PC-3 (cell line): ENCODE measurements around the gene ASTN2. TPM values are rescaled to one million over a fixed set of nuclear protein-coding genes. Genes with fewer than 3 reads are reported as not detected.

Experiments used
- ATAC-seq: fragments of 200-7000 bp; cut with Tn5 transposase; 2 replicates; pipeline ENCODE4 v1.9.1; 2020; ENCODE audit warnings: mild to moderate bottlenecking, moderate library complexity
- BruUV-seq: library from RNA; stranded (reverse); fragments of 400-500 nt; replicated peaks from 2 replicates; lab custom pipeline; 2021; lab: Mats Ljungman, UMichigan
- CTCF ChIA-PET: fragments of 300-600 bp; sonication (Branson Sonifier 250); formaldehyde crosslinking; loops from one replicate; lab custom pipeline; 2022; ENCODE audit warnings: antibody characterized with exemption; lab: Charles Lee
- POLR2A ChIA-PET: fragments of 300-600 bp; sonication (Branson Sonifier 250); formaldehyde crosslinking; loops from one replicate; lab custom pipeline; 2022; ENCODE audit warnings: antibody characterized with exemption; ENCODE audit not compliant: unreplicated experiment; lab: Charles Lee
- DNase-seq: peaks from one replicate; pipeline ENCODE4 v3.0.0-alpha.2; 2015
- H2AFZ ChIP-seq: fragments of 300-600 bp; sonication (generic); 2 replicates; pipeline ENCODE4 v1.6.0; 2016; ENCODE audit warnings: antibody characterized with exemption, low read length
- H3F3A ChIP-seq: fragments of 300-600 bp; sonication (generic); one replicate; pipeline ENCODE4 v1.6.0; 2017; ENCODE audit warnings: antibody characterized with exemption, low read length, control low read depth, mild to moderate bottlenecking; ENCODE audit not compliant: unreplicated experiment
- H3K27ac ChIP-seq: fragments of 300-600 bp; sonication (generic); 2 replicates; pipeline ENCODE4 v1.5.1; 2016; ENCODE audit warnings: mild to moderate bottlenecking, low read length
- H3K27me3 ChIP-seq: fragments of 300-600 bp; sonication (generic); 2 replicates; pipeline ENCODE4 v1.6.1; 2016; ENCODE audit warnings: low read length, mixed read lengths
- H3K36me3 ChIP-seq: fragments of 300-600 bp; sonication (generic); 2 replicates; pipeline ENCODE4 v1.6.1; 2016; ENCODE audit warnings: low read depth, mixed run types, low read length, mixed read lengths
- H3K4me1 ChIP-seq: fragments of 300-600 bp; sonication (generic); 2 replicates; pipeline ENCODE4 v1.5.1; 2016; ENCODE audit warnings: low read length; ENCODE audit not compliant: insufficient read depth
- H3K4me2 ChIP-seq: fragments of 300-600 bp; sonication (generic); 2 replicates; pipeline ENCODE4 v1.6.0; 2016; ENCODE audit warnings: low read length
- H3K4me3 ChIP-seq: fragments of 300-600 bp; sonication (generic); 2 replicates; pipeline ENCODE4 v1.5.1; 2016; ENCODE audit warnings: mild to moderate bottlenecking, low read length, mixed read lengths
- H3K79me2 ChIP-seq: fragments of 300-600 bp; sonication (generic); 2 replicates; pipeline ENCODE4 v1.6.1; 2017; ENCODE audit warnings: low read length, mixed read lengths
- H3K9ac ChIP-seq: fragments of 300-600 bp; sonication (generic); 2 replicates; pipeline ENCODE4 v1.6.0; 2016; ENCODE audit warnings: mild to moderate bottlenecking, low read length
- H3K9me2 ChIP-seq: fragments of 300-600 bp; sonication (generic); replicated peaks from 2 replicates; pipeline ENCODE4 v1.6.1; 2016; ENCODE audit warnings: mixed run types, low read length, mixed read lengths
- H3K9me3 ChIP-seq: fragments of 300-600 bp; sonication (generic); 2 replicates; pipeline ENCODE4 v1.6.1; 2016; ENCODE audit warnings: low read length, mixed read lengths
- H4K20me1 ChIP-seq: fragments of 300-600 bp; sonication (generic); 2 replicates; pipeline ENCODE4 v1.6.1; 2016; ENCODE audit warnings: low read length, mixed read lengths
- CTCF ChIP-seq: fragments of 300-600 bp; sonication (generic); conservative IDR thresholded peaks from 2 replicates; pipeline ENCODE4 v1.5.1; 2017; ENCODE audit warnings: antibody characterized with exemption, low read depth, mild to moderate bottlenecking, low read length
- EZH2 ChIP-seq: fragments of 300-600 bp; sonication (generic); IDR thresholded peaks from one replicate; pipeline ENCODE4 v1.6.1; 2017; ENCODE audit warnings: antibody characterized with exemption, mild to moderate bottlenecking, low read length; ENCODE audit not compliant: unreplicated experiment
- EZH2phosphoT487 ChIP-seq: fragments of 300-600 bp; sonication (generic); IDR thresholded peaks from 2 replicates; pipeline ENCODE4 v1.6.1; 2018; ENCODE audit warnings: mild to moderate bottlenecking, antibody characterized with exemption, low read length, borderline replicate concordance
- intact Hi-C: fragments of 100-400 bp; cut with micrococcal nuclease; formaldehyde crosslinking; loops from 2 replicates; pipeline ENCODE4 v1.9.0; 2023
- total RNA-seq: library from RNA; depleted of rRNA; stranded (reverse); fragments of >200 nt; gene quantifications from 2 replicates; pipeline ENCODE4 v1.2.3, GENCODE V29; 2014

ASTN2 gene
- total RNA-seq, 1 experiment from 2014 or later: 3.5 TPM

- no TSS peak for BruUV-seq
- Histone ChIP-seq H3K4me3 (no peak overlapping the region), H3K9me3 (no peaks in the 10 kb centered on the region), H3K27me3 (no peaks in the 10 kb centered on the region), H4K20me1 (no peaks in the 10 kb centered on the region), H3K9me2 (no peaks in the 10 kb centered on the region), H3K27ac (no peak overlapping the region), H2AFZ (no peak overlapping the region), H3F3A (no peaks in the 10 kb centered on the region), H3K9ac (no peak overlapping the region), H3K36me3 (no peaks in the 10 kb centered on the region), H3K4me2 (no peak overlapping the region), H3K79me2 (no peaks in the 10 kb centered on the region), H3K4me1 (no peaks in the 10 kb centered on the region)
- CTCF ChIA-PET: interaction anchor here (0.6 to 0.8 kb wide), 2 partner anchors 20 to 23 kb away, joined by 3 to 5 read pairs; no protein-coding TSS in a partner anchor
- POLR2A ChIA-PET: no interaction called here
- intact Hi-C loops: no loop called here
- TF ChIP-seq EZH2phosphoT487 (no peak), CTCF (no peak), EZH2 (no peak)
- no peak for ATAC-seq
- no peak for DNase-seq
Observed at GRCh38 chr9:116471093-116471906, 943.6 kb downstream of the ASTN2 start.

GRCh38 chr9:116468793-116469527 is 945.9 kb downstream of the ASTN2 start:
- Histone ChIP-seq H3K36me3 (no peaks in the 10 kb centered on the region), H4K20me1 (no peaks in the 10 kb centered on the region), H2AFZ (no peak overlapping the region), H3K9me3 (no peaks in the 10 kb centered on the region), H3F3A (no peaks in the 10 kb centered on the region), H3K4me2 (no peak overlapping the region), H3K9me2 (no peaks in the 10 kb centered on the region), H3K27me3 (no peaks in the 10 kb centered on the region), H3K27ac (no peak overlapping the region), H3K9ac (no peak overlapping the region), H3K4me1 (no peaks in the 10 kb centered on the region), H3K79me2 (no peaks in the 10 kb centered on the region), H3K4me3 (no peak overlapping the region)
- DNase-seq (no peak), ATAC-seq (no peak)
- no TSS peak for BruUV-seq
- ChIA-PET POLR2A (no interaction called here), CTCF (no interaction called here)
- intact Hi-C loops: no loop called here
- TF ChIP-seq EZH2: no peak
- no peak for TF ChIP-seq CTCF
- TF ChIP-seq EZH2phosphoT487: no peak

- TF ChIP-seq EZH2phosphoT487: no peak
- no peak for TF ChIP-seq EZH2
- no peak for TF ChIP-seq CTCF
- no peak overlapping the region for H3K9ac ChIP-seq
- no peak overlapping the region for H3K27ac ChIP-seq
- no peaks in the 10 kb centered on the region for H3K9me2 ChIP-seq
- no peaks in the 10 kb centered on the region for H3K4me1 ChIP-seq
- H3K9me3 ChIP-seq: no peaks in the 10 kb centered on the region
- POLR2A ChIA-PET: no interaction called here
- no peak overlapping the region for H3K4me2 ChIP-seq
- CTCF ChIA-PET: no interaction called here
- no peak overlapping the region for H3K4me3 ChIP-seq
- intact Hi-C loops: no loop called here
- ATAC-seq (no peak), DNase-seq (no peak)
- H2AFZ ChIP-seq: no peak overlapping the region
- H3K36me3 ChIP-seq: no peaks in the 10 kb centered on the region
- H3K79me2 ChIP-seq: no peaks in the 10 kb centered on the region
- no TSS peak for BruUV-seq
- H3F3A ChIP-seq: no peaks in the 10 kb centered on the region
- H3K27me3 ChIP-seq: no peaks in the 10 kb centered on the region
- H4K20me1 ChIP-seq: no peaks in the 10 kb centered on the region
Observed at GRCh38 chr9:116468369-116468768, 946.5 kb downstream of the ASTN2 start.
